NCI-H69 (cell line): ENCODE results near the gene SCNN1B.
"Not testable (repeated sequence)": the region's sequence is repeated elsewhere in the genome, so short reads cannot be mapped to it uniquely, and the experiment has no call there.

Experiments used
- DNase-seq: peaks from one replicate; lab custom pipeline; 2025; lab: John Stamatoyannopoulos, UW

The SCNN1B gene

DNA sequence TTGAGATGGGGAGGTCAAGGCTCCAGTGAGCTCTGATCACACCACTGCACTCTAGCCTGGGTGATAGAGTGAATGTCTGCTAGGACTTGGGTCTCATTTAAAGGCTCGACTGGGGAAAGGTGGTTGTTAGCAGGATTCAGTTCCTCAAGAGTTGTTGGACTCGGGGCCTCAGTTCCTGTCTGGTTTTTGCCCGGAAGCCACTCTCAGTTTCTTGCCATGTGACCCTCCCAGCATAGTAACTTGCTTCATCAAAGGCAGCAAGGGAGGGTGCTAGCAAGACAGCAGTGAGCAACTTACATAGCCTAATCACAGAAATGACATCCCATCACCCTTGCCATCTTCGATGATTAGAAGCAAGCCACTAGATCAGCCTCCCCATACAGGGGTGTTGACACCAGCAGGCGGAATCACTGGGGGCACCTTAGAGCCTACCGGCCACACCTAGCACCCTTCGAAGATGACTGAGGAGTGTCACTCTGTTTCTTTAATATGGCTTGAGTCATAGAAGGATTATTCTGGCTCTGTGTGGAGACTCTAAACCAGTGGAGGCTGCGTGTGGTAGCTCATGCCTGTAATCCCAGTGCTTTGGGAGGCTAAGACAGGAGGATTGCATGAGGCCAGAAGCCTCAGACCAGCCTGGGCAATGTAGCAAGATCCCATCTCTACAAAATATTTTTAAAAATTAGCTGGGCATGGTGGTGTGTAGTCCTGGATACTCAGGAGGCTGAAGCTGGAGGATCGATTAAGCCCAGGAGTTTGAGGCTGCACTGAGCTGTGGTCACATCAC lies 13.2 kb upstream of the SCNN1B start:
- DNase-seq, result no peak

DNA sequence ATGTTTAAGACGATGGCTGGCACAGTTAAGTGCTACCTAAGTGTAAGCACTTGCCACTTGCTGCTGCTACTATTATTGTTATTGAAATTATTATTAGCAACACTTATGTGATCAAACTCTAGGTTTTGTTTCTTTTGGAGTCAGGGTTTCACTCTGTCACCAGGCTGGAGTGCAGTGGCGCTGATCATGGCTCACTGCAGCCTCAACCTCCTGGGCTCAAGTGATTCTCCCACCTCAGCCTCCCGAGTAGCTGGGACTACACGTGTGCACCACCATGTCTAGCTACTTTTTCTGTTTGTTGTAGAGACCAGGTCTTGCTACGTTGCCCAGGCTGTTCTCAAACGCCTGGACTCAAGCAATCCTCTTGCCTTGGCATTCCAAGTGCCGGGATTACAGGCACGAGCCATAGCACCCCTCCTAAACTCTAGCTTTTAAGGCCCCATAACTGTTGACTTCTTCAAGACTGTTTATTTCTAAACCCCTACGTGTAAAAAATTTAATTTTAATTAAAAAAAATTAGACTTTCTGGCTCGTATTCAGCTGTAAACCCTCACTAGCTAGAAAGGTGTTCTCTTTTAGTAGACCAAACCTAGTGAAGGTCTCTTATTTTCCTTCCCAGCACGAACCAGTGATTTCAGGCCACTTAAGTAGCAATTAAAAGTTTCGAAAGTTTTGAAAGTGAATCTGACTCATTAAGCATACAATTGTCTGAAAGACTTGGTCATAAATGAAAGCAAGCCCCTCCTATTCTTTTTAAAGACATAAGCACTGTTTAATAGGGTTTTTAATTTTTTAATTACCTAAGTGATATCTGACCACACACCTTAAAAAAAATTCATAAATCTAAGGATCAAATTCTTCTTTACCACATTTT lies 11.7 kb upstream of the SCNN1B start:
- DNase-seq, result no peak

DNA sequence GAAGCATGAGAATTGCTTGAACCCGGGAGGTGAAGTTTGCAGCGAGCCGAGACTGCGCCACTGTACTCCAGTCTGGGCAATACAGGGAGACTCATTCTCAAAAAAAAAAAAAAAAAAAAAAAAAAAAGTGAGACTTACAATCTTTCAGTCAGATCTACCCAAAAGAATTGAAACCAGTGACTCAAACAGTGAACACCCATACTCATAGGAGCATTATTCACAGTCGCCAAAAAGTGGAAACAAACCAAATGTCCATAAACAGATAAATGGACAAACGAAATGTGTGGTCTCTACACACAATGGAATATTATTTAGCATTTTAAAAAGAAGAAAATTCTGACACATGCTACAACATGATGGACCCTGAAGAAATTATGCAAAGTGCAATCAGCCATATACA lies 9.1 kb upstream of the SCNN1B start:
- DNase-seq, result no peak

DNA sequence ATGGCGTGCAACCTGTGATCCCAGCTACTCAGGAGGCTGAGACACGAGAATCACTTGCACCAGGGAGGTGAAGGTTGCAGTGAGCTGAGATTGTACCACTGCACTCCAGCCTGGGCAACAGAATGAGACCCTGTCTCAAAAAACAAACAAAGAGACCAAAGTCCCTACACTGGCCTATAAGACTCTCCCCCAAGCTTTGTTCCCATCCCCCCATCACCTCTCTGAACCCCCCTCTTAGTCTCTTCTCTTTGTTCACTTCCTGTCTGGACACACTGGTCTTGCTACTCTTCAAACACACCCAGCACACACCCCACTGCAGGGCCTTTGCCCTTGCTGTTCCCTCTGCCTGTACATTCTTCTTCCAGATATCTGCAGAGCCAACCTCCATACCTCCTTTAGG lies 7.8 kb upstream of the SCNN1B start:
- DNase-seq, result no peak

DNA sequence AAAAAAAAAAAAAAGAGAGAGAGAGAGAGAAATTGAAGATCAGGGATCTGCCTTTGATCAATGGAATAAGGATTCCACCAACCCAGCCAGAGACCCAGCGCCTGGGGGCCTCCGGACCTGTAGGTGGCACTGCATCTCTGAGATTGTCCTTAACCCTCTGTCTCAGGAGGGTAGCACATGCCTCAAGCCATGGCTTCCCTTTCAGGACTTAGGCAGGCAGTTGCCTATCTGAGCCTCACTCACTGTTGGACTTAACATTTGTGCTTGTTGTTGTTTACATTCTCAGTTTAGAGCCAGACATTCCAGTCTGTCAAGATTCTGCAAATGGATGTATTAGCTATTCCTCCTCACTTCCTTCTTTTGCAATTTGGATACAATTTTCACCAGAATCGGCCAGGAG lies 5.1 kb upstream of the SCNN1B start:
- DNase-seq, result peak; percentile 81

DNA sequence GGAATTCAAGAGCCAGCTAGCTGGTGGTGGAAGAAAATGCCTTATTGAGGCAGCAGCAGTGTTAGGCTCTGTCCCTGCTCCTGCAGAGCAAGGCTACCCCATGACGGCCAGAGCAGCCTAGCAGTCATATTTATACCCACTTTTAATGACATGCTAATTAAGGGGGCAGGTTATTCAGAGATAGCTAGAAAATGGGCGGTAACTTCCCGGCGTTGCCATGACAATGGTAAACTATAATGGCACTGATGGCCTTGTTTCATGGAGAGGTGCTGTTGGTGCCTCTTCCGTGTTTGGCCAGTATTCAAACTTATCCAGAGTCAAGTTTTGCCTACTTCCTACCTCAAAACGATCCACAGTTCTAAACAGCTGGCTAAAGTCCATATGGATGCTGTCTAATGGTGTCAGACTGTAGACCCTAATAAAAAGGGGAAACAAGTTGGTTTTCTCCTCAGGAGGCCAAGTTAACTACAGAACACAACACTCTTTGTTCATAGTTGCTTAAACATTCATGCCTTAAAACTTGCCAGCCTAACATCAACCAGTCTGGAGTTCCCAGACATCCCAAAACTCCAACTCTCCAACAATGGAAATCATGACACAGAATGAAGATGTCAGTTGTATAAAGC lies 3.7 kb upstream of the SCNN1B start:
- DNase-seq, result peak; percentile 33

DNA sequence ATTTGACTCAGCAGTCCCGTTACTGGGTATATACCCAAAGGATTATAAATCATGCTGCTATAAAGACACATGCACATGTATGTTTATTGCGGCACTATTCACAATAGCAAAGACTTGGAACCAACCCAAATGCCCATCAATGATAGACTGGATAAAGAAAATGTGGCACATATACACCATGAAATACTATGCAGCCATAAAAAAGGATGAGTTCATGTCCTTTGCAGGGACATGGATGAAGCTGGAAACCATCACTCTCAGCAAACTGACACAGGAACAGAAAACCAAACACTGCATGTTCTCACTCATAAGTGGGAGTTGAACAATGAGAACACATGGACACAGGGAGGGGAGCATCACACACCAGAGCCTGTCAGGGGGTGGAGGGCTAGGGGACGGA lies 2.3 kb upstream of the SCNN1B start:
- not testable (repeated sequence) for DNase-seq

DNA sequence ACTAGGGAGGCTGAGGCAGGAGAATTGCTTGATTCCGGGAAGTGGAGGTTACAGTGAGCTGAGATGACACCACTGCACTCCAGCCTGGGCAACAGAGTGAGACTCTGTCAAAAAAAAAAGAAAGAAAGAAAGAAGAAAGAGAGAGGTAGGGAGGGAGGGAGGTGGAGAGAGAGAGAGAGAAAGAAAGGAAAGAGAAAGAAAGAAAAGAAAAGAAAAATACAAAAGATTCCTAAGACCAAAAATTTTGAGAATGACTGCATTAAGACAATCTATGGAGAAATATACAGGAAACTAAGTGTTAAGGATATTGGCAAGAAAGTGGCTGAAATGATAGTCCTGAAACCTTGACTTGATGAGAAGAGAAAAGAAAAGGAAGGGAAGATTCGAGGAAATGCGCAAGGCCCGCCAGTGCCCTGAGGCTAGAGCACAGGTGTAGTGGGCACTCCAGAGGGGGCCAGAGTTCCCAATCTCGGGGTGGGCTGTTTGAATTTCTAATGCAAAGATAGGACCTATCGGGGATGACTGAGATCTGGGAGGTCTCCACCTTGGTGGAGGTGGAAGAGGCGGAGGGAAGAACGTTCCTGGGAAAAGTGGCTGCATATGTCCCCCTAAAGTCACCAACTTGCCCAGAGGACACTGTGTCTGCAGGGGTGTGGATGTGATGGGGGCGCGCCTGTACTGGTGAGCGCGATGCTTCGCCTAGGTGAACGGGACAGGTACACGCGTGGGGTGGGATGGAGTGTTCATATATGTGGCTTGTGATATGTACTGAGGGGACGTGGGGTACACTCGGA lies 654 bp upstream of the SCNN1B start:
- peak; percentile 25 for DNase-seq

DNA sequence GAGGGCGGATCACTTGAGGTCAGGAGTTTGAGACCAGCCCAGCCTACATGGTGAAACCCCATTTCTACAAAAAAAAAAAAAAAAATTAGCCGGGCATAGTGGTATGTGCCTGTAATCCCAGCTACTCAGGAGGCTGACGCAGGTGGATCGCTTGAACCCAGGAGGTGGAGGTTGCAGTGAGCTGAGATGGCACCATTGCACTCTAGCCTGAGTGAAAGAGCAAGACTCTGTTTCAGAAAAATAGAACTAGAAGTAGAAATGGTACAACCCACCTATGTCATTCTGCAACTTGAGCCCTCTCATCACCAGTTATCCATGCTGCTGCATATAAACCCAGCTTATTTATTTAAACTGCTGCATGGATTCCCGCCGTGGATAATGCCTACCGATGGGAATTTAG lies 1.6 kb downstream of the SCNN1B start:
- no peak for DNase-seq

DNA sequence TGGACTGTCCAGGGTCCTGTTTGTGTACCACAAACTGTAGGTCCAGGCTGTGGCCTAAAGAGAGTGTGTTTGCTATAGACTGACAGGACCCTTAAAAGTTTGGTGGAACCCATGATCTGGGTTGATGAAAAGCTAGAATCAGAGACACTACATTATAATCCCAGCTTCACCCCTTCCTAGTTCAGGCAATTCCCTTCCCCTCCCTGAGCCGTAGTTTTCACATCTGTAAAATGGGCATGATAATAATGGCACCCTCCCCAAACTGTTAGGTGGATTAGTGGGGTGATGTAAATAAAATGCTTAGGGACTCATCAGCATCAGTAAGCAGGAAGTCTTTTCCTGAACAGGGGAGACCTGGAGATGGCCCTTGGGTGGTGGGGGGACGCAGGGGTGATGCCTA lies 2.5 kb downstream of the SCNN1B start:
- no peak for DNase-seq

DNA sequence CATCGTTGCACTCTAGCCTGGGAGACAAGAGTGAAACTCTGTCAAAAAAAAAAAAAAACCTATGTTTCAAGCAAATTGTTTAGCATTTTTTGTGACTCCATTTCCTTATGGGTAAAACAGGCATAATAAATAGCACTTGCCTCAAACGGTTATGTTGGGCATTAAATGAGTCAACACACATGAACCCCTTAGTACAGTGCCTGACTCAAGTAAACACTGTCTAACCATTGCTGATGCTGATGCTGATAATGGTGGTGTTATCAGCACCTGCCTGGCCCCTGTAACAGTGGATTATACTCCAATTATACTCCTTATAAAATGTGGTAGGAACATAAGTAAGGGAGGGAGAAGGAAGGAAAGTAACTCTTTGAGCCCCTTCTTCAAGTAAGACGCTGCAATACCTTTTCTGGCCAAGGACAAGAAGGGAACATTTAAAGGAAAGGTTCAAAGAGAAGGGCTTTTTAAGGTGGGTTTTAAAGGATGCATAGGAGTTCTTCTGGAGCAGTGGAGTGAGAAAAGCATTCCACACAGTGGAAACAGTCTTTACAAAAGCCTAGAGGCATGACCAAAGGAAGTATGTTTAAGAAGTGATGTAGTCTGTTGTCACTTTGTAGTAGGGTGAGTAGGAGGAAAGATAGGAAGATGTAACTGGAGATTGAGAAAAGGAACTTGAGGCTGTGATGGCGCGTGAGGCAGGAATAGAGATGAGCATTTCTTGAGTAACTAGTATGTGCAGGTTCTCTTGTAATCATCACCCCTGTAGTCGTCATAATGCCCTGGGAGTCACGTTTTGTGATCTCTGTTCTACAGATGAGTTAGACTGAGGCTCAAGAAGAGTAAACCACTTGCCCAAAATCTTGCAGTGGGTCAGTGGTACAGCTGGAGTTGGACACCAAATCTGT lies 4.3 kb downstream of the SCNN1B start:
- DNase-seq, result no peak

DNA sequence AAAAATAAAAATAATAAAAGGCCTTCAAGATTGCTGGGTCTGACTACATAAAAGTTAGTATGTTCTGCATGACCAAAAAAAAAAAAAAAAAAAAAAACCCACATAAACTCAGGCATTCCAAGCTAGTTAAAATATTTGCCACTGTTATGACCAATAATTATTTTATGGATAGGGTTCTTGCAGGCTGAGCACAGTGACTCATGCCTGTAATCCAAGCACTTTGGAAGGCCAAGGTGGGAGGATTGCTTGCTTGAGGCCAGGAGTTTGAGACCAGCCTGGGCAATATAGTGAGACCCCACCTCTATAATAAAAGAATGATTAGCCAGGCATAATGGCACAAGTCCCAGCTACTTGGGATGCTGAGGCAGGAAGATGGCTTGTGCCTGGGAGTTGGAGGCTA lies 8.1 kb downstream of the SCNN1B start:
- no peak for DNase-seq

DNA sequence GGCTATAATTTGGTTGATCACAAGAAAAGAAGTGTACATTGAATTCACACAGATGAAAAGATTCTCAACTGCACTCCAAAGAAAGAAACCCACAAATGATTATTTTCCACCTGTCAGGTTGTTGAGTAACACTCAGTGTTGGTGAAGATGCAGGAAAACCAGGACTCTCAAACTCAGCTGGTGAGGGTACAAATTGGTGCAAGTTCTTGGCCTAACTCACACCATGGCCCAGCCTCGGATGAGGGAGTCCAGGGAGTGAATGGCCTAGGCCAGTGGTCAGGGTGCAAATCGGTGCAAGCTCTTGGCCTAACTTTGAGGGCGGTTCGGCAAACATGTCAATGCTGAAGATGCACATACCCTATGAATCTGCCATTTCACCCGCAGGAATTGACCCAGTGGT lies 8.6 kb downstream of the SCNN1B start:
- no peak for DNase-seq

DNA sequence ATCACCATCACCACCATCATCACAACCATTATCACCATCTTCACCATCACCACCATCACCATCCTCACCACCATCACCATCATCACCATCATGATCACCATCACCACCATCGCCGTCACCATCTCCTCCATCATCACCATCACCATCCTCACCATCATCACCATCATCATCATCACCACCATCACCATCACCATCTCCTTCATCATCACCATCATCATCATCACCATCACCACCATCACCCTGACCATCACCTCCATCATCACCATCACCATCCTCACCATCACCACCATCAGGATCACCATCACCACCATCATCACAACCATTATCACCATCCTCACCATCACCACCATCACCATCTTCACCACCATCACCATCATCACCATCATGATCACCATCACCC lies 14.1 kb downstream of the SCNN1B start:
- DNase-seq, result no peak

DNA sequence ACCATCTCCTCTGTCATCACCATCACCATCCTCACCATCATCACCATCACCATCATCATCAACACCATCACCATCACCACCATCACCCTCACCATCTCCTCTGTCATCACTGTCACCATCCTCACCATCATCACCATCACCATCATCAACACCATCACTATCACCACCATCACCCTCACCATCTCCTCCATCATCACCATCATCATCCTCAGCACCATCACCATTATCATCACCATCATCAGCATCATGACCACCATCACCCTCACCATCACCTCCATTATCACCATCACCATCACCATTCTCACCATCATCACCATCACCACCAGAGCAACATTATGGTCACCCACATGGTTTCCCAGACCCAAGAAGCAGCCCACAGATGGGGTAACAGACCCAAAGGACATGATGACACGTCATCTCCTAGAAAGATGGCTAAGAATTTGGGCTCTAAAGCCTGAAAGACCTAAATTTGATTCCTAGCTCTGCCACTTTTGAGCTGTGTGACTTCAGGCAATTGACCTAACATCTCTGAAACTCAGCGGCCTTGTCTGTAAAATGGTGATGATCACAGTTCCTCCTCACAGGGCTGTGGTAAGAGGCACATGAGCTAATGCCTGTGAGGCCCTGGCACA lies 14.6 kb downstream of the SCNN1B start:
- DNase-seq, result no peak

DNA sequence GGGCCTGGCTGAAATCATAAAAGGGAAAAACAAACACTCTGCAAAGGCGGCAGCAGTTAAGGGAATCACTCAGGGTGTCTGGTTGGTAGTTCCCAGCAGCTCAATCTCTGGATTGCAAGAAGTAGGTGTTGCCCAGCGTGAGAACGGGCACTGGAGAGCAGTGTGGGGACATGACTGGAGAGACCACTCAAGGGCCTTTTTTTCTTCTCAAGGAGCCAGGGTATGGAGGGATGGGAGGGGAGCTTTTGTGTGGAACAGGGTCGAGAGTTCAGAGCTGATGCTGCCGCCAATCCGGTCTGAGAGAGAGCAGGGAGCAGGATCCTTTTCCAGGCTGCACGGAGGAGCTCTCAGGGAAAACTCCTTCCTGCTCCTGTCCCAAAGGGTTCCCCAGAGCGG lies 15.2 kb downstream of the SCNN1B start:
- peak; percentile 89 for DNase-seq

DNA sequence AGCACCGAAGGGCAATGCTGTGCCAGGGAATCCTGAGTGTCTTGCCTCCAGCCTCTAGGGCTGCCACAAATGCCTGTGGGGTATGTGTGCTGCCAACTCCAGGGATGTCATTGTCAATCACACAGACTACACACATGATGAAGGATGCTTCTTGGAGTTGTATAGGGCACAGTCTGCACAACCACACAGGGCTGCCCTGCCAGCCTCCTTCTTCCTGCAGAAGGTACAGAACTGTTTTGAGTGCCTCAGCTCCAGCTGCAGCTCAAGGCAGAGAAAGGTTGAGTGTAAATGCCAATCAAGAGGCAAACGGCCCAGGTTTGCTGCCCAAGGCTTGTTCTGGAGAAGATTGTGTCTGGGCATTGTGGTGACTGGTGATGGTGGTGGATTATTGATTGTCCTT lies 15.6 kb downstream of the SCNN1B start:
- DNase-seq, result peak; percentile 55

DNA sequence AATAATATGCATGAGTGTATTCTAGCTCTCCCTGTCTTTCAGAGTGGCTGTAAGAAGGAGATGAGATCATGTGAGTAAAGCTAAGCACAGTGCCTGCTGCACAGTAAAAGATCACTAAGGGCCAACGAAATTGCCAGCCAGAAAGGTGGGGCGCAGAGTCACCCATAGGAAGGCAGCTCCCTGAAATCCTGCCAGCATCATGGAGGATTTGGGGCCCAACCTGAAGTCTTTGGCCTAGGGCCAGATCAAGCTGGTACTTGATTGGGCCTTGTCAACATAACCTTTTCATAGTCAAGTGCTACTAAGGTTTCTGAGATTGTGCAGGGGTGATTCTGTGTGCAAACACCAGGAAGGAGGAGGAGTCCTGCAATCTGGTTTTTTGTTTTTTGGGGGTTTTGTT lies 16.5 kb downstream of the SCNN1B start:
- DNase-seq, result peak; percentile 71

DNA sequence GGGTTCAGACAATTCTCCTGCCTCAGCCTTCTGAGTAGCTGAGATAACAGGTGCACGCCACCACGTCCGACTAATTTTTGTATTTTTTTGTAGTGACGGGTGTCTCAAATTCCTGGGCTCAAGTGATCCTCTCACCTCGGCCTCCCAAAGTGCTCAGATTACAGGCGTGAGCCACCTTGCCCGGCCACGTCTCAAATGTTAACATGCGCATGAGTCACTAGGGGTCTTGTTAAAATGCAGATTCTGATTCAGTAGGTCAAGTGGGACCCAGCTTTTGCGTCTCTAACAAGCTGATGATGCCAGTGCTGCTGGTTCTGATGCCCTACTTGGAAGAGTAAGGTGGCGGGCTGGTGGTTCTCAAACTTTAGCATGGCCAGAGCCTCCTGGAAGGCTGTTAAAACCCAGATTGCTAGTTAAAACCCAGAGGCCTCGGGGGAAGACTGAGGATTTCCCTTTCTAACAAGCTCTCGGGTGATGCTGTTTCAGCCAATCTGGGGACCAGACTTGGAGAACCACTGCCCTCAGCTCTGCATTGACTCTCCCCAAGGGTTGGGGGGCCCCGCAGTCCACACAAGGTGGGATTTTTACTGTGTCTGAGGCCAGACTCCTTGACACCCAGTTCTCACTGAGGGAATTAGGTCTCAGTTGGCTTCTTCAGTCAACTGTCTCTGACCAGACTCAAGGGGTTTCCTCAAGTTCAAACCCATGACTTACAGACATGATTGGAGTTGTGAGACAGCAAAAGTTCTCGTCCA lies 17.9 kb downstream of the SCNN1B start:
- DNase-seq, result no peak

DNA sequence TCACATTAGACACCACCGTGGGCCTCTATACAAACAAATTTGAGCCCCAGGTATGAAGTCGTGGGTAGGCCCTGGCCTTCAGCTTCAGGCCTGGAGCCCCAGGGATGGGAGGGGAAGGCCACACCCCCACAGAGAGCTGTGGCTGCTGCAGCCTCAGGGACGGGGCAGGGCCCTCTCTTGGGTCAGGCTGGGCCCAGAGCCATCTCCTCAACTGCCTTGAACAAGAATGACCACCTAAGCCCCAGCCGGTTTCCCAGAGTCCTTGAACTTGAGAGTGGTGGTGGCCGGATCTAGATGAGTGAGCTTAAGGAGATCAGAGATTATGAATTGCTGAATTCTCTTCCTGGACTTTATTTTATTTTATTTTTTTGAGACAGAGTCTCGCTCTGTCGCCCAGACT lies 18.6 kb downstream of the SCNN1B start:
- DNase-seq, result no peak
